NCI-H2196 treated with DMSO at 0.1 percent for 48 hours (cell line): Measurements from ENCODE around the gene SLAMF6.
"Not testable (repeated sequence)": the region's sequence is repeated elsewhere in the genome, so short reads cannot be mapped to it uniquely, and the experiment has no call there.

Source experiments
- DNase-seq: peaks from one replicate; lab custom pipeline; 2025; ENCODE audit not compliant: unreplicated experiment; lab: John Stamatoyannopoulos, UW

Gene SLAMF6

DNA sequence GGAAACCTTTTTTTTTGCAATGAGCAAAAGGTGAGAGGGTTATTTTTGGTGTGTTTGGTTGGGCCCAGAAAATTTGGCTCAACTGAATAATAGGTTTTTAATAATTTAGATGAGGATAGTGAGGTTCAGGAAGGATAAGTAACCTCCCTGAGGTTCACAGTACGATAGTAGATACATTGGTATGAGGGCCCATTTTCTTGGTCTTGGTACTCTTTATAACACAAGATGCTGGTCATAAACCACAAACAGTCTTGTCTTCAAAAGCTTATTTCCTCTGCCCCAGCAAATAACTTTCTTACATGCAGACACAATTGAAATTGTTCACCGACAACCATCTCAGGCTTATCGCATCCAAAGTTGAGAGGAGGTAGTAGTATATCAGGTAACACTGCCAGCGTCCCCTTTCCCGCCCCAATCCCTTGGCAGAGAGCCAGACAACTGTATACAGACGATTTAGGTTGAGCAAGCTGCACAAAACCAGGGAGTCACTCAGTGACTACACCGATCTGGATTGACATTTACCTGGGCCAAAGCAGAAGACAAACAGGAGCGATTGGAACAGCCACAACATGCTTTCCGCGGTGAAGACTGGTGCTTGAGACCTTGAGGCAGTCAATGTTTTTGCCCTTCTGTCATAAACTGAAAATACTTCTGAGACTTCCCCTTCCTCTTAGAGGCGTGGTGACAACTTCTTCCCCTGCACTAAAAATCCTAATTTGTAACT, at the start of gene SLAMF6:
Gene SLAMF6, minus strand, starts transcription at position 634 of the 724 bp plus-strand sequence. Its CDS starts 63 bp downstream, at position 571.
- DNase-seq = no peak

GRCh38 chr1:160570840-160571239, 47.8 kb upstream of the SLAMF6 start:
- no peak for DNase-seq

DNA sequence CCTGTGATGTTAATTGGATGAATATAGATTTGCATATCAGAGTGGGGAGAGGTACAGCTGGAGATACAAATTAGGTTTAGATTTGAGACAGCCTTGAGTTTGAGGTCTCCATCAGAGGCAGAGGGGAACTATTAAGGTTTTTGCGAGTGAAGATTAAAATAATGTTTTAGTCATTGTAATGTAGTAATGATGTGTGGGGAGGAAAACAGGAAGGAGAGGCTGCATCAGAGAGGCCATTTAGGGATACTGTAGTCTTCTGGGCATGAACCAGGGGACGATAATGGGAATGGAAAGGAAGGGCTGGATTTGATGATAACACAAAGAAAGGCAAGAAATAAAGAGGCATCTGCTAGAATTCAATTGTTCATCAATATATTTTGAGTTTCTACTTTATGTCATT, 46.8 kb upstream of the SLAMF6 start:
- DNase-seq = no peak

DNA sequence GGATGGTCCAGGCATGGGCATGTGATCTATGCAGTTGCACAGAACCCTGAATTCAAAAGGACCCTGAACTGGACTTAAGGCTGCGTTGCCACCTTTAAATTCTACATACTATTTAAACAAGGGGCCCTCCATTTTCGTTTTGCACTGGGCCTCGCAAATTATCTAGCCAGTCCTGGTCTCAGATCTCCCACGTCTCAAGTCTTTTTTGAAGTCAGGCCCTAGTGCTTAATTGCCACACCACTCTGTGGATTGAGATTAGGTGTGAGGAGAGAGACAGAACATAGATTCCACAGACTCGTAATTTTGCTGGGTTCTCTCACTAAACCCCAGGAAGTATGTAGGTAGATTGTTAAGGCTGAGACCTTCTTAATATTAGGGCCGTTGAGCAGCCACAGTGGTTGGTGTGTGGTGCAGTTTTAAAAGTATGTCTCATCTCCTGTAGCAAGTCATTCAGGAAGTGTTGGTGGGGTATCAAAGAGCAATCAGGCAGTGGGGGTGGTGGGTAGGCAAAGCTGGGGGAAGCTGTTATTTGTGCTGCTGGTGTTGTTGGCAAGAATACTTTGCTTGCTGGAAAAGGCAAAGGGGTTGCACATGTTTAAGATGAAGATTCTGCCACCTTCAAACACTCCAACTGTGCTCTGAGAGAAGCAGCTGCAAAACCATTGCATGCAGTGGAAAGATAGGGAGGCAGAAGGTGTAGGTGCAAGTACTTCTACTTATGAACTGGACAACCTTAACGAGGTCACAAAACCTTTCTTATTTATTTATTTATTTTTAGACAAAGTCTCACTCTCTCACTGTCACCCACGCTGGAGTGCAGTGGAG, 45.0 kb upstream of the SLAMF6 start:
- DNase-seq = no peak

- DNase-seq = no peak
Measured at GRCh38 chr1:160567341-160567740, 44.3 kb upstream of the SLAMF6 start.

DNA sequence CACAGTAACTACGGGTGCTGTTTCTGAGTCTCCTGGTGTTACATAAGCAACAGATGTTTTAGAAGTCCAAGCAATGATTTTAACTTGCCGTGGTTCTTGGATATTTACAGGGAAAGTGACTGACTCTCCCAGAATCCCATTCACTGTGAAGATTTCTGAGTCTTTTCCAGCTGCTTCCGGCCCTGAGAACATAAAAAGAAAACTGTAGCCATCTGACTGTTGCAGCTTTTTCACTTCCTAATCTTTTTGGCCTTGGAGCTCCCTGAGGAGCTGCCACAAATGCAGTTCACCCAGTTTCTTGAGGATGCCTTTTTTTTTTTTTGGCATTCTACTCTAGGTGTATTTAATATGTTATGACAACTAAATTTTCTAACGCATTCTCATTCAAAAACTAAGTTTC, 42.5 kb upstream of the SLAMF6 start:
- no peak for DNase-seq

DNA sequence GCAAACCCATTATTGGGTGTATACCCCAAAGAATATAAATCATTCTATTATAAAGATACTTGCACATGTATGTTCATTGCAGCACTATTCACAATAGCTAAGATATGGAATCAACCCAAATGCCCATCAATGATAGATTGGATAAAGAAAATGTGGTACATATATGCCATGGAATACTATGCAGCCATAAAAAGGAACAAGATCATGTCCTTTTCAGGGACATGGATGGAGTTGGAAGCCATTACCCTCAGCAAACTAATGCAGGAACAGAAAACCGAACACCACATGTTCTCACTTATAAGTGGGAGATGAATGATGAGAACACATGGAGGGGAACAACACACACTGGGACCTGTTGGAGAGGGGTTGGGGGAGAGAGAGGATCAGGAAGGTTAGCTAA, 40.2 kb upstream of the SLAMF6 start:
- not testable (repeated sequence) for DNase-seq

GRCh38 chr1:160562745-160563144, 39.7 kb upstream of the SLAMF6 start:
- not testable (repeated sequence) for DNase-seq

DNA sequence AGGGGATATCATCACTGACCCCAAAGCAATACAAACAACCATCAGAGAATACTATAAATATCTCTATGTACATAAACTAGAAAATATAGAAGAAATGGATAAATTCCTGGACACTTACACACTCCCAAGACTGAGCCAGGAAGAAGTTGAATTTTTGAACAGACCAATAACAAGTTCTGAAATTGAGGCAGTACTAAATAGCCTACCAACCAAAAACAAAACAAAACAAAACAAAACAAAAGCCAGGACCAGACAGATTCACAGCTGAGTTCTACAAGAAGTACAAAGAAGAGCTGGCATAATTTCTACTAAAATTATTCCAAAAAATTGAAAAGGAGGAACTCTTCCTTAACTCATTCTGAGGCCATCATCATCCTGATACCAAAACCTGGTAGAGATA, 37.8 kb upstream of the SLAMF6 start:
- DNase-seq = no peak

DNA sequence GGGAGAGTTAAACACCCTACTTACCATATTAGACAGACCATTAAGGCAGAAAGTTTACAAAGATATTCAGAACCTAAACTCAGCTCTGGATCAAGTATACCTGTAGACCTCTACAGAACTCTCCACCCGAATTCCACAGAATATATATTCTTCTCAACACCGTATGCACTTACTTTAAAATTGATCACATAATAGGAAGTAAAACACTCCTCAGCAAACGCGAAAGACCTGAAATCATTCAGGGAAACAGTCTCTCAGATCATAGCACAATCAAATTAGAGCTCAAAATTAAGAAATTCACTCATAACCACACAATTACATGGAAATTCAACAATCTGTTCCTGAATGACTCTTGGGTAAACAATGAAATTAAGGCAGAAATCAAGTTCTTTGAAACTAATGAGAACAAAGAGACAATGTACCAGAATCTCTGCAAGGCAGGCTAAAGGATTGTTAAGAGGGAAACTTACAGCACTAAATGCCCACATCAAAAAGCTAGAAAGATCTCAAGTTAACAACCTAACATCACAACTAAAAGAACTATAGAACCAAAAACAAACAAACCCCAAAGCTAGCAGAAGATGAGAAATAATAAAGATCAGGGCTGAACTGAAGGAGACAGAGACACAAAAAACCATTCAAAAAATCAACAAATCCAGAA, 37.1 kb upstream of the SLAMF6 start:
- no peak for DNase-seq

DNA sequence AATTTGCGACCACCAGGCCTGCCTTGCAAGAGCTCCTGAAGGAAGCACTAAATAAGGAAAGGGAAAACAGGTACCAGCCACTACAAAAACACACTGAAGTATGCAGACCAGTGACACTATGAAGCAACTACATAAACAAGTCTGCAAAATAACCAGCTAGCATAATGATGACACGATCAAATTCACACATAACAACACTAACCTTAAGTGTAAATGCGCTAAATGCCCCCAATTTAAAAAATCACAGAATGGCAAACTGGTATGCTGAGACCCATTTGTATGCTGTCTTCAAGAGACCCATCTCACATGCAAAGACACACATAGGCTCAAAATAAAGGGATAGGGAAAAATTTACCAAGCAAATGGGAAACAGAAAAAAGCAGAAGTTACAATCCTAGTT, 36.4 kb upstream of the SLAMF6 start:
- DNase-seq = not testable (repeated sequence)

- no peak for DNase-seq
Measured at GRCh38 chr1:160558660-160559380, 35.8 kb upstream of the SLAMF6 start.

- DNase-seq = no peak
Measured at GRCh38 chr1:160553778-160554177, 30.7 kb upstream of the SLAMF6 start.

GRCh38 chr1:160552425-160552824, 29.4 kb upstream of the SLAMF6 start:
- DNase-seq = no peak

DNA sequence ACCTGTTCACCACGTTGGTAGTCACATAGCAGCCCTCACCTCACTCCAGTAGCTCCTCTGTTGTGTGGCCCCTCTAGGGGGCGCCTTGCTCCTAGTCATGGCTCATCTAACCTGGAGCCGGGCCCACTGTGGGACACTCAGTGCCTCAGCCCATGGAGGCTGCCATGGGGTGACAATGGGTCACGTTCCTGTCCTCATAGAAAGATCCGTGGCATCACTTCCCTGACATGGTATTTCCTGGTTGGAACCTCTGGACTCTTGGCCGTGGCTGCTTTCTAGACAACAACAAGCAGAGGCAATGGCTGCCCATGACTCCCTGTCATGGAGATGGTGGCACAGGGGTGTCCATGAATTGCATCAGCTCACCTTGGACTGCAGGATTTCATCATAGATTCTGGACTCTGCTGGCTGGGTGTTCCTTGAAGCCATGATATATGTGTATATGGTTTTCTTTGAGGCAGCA, 27.5 kb upstream of the SLAMF6 start:
- DNase-seq = no peak

GRCh38 chr1:160549665-160550006, 26.6 kb upstream of the SLAMF6 start:
- no peak for DNase-seq

GRCh38 chr1:160548960-160549664, 26.1 kb upstream of the SLAMF6 start:
- no peak for DNase-seq

DNA sequence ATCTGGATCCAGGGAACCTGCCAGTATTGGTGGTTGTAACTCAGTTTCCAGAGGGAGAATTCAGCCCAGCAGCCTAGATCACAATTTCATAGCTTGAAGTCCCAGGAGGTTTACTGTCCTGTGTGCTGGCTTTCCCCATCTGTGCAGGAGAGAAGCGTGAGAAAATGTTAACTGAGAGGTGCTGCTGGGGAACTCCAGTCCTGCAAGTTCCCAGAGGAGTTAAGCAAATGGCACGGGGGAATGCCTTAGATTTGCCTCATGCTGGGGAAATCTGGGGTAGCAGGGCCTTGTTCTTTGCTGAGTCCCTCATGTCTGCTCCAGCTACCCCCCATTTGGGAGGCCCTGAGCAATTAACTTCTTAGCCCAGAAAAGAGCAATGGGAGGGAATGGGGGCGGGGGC, 25.1 kb upstream of the SLAMF6 start:
- no peak for DNase-seq

- no peak for DNase-seq
Measured at GRCh38 chr1:160547422-160547821, 24.4 kb upstream of the SLAMF6 start.

- no peak for DNase-seq
Measured at GRCh38 chr1:160546942-160547341, 23.9 kb upstream of the SLAMF6 start.

GRCh38 chr1:160544647-160545046, 21.6 kb upstream of the SLAMF6 start:
- DNase-seq = no peak
